Trophoblast cell (in vitro differentiated cells and primary cell): Measurements from ENCODE around the gene NECAB3.

Experiments
- DNase-seq, 2 donors: peaks; one replicate each; pipeline ENCODE4 v3.0.0-alpha.2; 2016
- H2AFZ ChIP-seq: 2 replicates; pipeline ENCODE4 v1.6.1; 2013; ENCODE audit warnings: low read length, moderate library complexity, mild to moderate bottlenecking; ENCODE audit not compliant: insufficient read depth, poor library complexity
- H2AK5ac ChIP-seq: 2 replicates; pipeline ENCODE4 v1.6.1; 2013; ENCODE audit warnings: mild to moderate bottlenecking, low read length
- H2BK120ac ChIP-seq: 2 replicates; pipeline ENCODE4 v1.6.1; 2013; ENCODE audit warnings: low read length, mild to moderate bottlenecking, moderate library complexity; ENCODE audit not compliant: insufficient read depth, poor library complexity
- H2BK12ac ChIP-seq: 2 replicates; pipeline ENCODE4 v1.6.1; 2013; ENCODE audit warnings: mild to moderate bottlenecking, low read length, moderate library complexity
- H2BK5ac ChIP-seq: 2 replicates; pipeline ENCODE4 v1.6.1; 2013; ENCODE audit warnings: low read length, low read depth, moderate library complexity, mild to moderate bottlenecking; ENCODE audit not compliant: poor library complexity
- H3K14ac ChIP-seq: 2 replicates; pipeline ENCODE4 v1.6.1; 2013; ENCODE audit warnings: mild to moderate bottlenecking, low read length
- H3K18ac ChIP-seq: 2 replicates; pipeline ENCODE4 v1.6.1; 2013; ENCODE audit warnings: mild to moderate bottlenecking, low read length
- H3K23ac ChIP-seq: 2 replicates; pipeline ENCODE4 v1.6.1; 2013; ENCODE audit warnings: low read length
- H3K27ac ChIP-seq: 2 replicates; pipeline ENCODE4 v1.5.1; 2013; ENCODE audit warnings: low read depth, mild to moderate bottlenecking, inconsistent platforms, low read length, moderate library complexity
- H3K27me3 ChIP-seq: 2 replicates; pipeline ENCODE4 v1.6.1; 2013; ENCODE audit warnings: inconsistent platforms, mild to moderate bottlenecking, low read length, moderate library complexity; ENCODE audit not compliant: insufficient read depth
- H3K36me3 ChIP-seq, 2 experiments: 1 replicate in 1 of 2; 2 replicates in 1 of 2; pipeline ENCODE4 v1.6.1; 2013; ENCODE audit warnings: low read length in 2 of 2, mild to moderate bottlenecking in 2 of 2, moderate library complexity in 1 of 2; ENCODE audit not compliant: insufficient read depth in 2 of 2, control insufficient read depth in 1 of 2
- H3K4ac ChIP-seq: 2 replicates; pipeline ENCODE4 v1.6.1; 2013; ENCODE audit warnings: low read depth, mild to moderate bottlenecking, low read length, moderate library complexity
- H3K4me1 ChIP-seq, 2 experiments: 1 replicate in 1 of 2; 2 replicates in 1 of 2; pipeline ENCODE4 v1.6.1; 2013; ENCODE audit warnings: low read length in 2 of 2, mild to moderate bottlenecking in 2 of 2, moderate library complexity in 1 of 2; ENCODE audit not compliant: insufficient read depth in 2 of 2, control insufficient read depth in 1 of 2
- H3K4me2 ChIP-seq: 2 replicates; pipeline ENCODE4 v1.6.1; 2013; ENCODE audit warnings: inconsistent platforms, mild to moderate bottlenecking, low read length, moderate library complexity
- H3K4me3 ChIP-seq: 2 replicates; pipeline ENCODE4 v1.5.1; 2013; ENCODE audit warnings: mild to moderate bottlenecking, low read depth, low read length, inconsistent platforms
- H3K79me1 ChIP-seq: one replicate; pipeline ENCODE4 v1.6.1; 2013; ENCODE audit warnings: low read length
- H3K79me2 ChIP-seq: 2 replicates; pipeline ENCODE4 v1.6.1; 2013; ENCODE audit warnings: low read length, mild to moderate bottlenecking; ENCODE audit not compliant: control insufficient read depth, insufficient read depth, poor library complexity
- H3K9ac ChIP-seq: 2 replicates; pipeline ENCODE4 v1.6.1; 2013; ENCODE audit warnings: mild to moderate bottlenecking, low read length
- H3K9me3 ChIP-seq: 2 replicates; pipeline ENCODE4 v1.6.1; 2013; ENCODE audit warnings: low read depth, mild to moderate bottlenecking, control low read depth, inconsistent platforms, low read length; ENCODE audit not compliant: insufficient read depth
- H4K12ac ChIP-seq: 2 replicates; pipeline ENCODE4 v1.6.1; 2013; ENCODE audit warnings: low read depth, mild to moderate bottlenecking, low read length, moderate library complexity
- H4K8ac ChIP-seq: 2 replicates; pipeline ENCODE4 v1.6.1; 2013; ENCODE audit warnings: low read depth, mild to moderate bottlenecking, low read length, moderate library complexity
- H4K91ac ChIP-seq: one replicate; pipeline ENCODE4 v1.6.1; 2013; ENCODE audit warnings: low read depth, mild to moderate bottlenecking, low read length, moderate library complexity
- WGBS: extraction: QIAGEN DNeasy Blood & Tissue Kit; methylation state at CpG from one replicate; pipeline ENCODE4 v1.1.7; 2013; ENCODE audit warnings: missing lambda C conversion rate; ENCODE audit not compliant: insufficient read length, insufficient coverage; ENCODE audit errors: extremely low coverage; 5-methylcytosine and 5-hydroxymethylcytosine counted together

NECAB3 gene

GRCh38 chr20:33694639-33695012 lies 20.4 kb upstream of the NECAB3 start:
- H3K36me3 ChIP-seq = no peaks in the 10 kb centered on the region

GRCh38 chr20:33693741-33694638 lies 19.8 kb upstream of the NECAB3 start:
- Histone ChIP-seq H4K8ac (no peak overlapping the region), H3K36me3 (no peaks in the 10 kb centered on the region), H3K4me1 (no peaks in the 10 kb centered on the region), H3K9me3 (peaks cover 2% of the 10 kb centered on the region), H4K91ac (no peak overlapping the region), H3K4me2 (no peak overlapping the region), H3K9ac (no peak overlapping the region), H3K79me2 (no peaks in the 10 kb centered on the region), H2AFZ (no peak overlapping the region), H3K23ac (no peak overlapping the region), H2BK12ac (no peak overlapping the region), H3K4me3 (no peak overlapping the region), H3K4ac (no peak overlapping the region), H3K27me3 (no peaks in the 10 kb centered on the region), H3K27ac (no peak overlapping the region), H3K18ac (no peak overlapping the region), H3K14ac (no peak overlapping the region), H2AK5ac (no peak overlapping the region), H4K12ac (no peak overlapping the region), H2BK5ac (no peak overlapping the region), H2BK120ac (no peak overlapping the region), H3K79me1 (no peaks in the 10 kb centered on the region)
- no peak for DNase-seq
- no CpG with 5 or more reads among the region's 17 CpGs for WGBS

More at GRCh38 chr20:33694639-33695012, 20.4 kb upstream of the NECAB3 start:
- no peak overlapping the region for H2AK5ac ChIP-seq
- H3K4ac ChIP-seq = no peak overlapping the region
- H4K8ac ChIP-seq = no peak overlapping the region
- no CpG with 5 or more reads among the region's 6 CpGs for WGBS
- H3K14ac ChIP-seq = no peak overlapping the region
- no peak overlapping the region for H3K27ac ChIP-seq
- no peak overlapping the region for H3K4me3 ChIP-seq
- H4K91ac ChIP-seq = no peak overlapping the region
- H4K12ac ChIP-seq = no peak overlapping the region
- no peak overlapping the region for H3K18ac ChIP-seq
- H3K4me2 ChIP-seq = no peak overlapping the region
- H3K79me2 ChIP-seq = no peaks in the 10 kb centered on the region
- no peak overlapping the region for H2AFZ ChIP-seq
- DNase-seq = no peak
- no peaks in the 10 kb centered on the region for H3K4me1 ChIP-seq
- H3K9ac ChIP-seq = no peak overlapping the region
- no peak overlapping the region for H3K23ac ChIP-seq
- no peaks in the 10 kb centered on the region for H3K79me1 ChIP-seq
- H2BK120ac ChIP-seq = no peak overlapping the region
- no peaks in the 10 kb centered on the region for H3K27me3 ChIP-seq
- no peak overlapping the region for H2BK5ac ChIP-seq
- peaks cover 2% of the 10 kb centered on the region for H3K9me3 ChIP-seq
- no peak overlapping the region for H2BK12ac ChIP-seq

GRCh38 chr20:33693289-33693688 lies 19.1 kb upstream of the NECAB3 start:
- Histone ChIP-seq H3K79me1 (no peaks in the 10 kb centered on the region), H3K27me3 (no peaks in the 10 kb centered on the region), H3K9ac (no peak overlapping the region), H3K4me2 (no peak overlapping the region), H3K4me3 (no peak overlapping the region), H3K79me2 (no peaks in the 10 kb centered on the region), H2BK5ac (no peak overlapping the region), H3K9me3 (peaks cover under 1% of the 10 kb centered on the region), H4K8ac (no peak overlapping the region), H2AK5ac (no peak overlapping the region), H2AFZ (no peak overlapping the region), H3K27ac (no peak overlapping the region), H2BK12ac (no peak overlapping the region), H3K4me1 (no peaks in the 10 kb centered on the region), H3K14ac (no peak overlapping the region), H3K23ac (no peak overlapping the region), H3K18ac (no peak overlapping the region), H3K4ac (no peak overlapping the region), H3K36me3 (no peaks in the 10 kb centered on the region), H4K91ac (no peak overlapping the region), H4K12ac (no peak overlapping the region), H2BK120ac (no peak overlapping the region)
- WGBS = no CpG with 5 or more reads among the region's 5 CpGs
- DNase-seq = no peak

- no CpG with 5 or more reads among the region's 4 CpGs for WGBS
- H3K79me2 ChIP-seq = peaks cover 2% of the 10 kb centered on the region
- H2BK120ac ChIP-seq = no peak overlapping the region
- H4K12ac ChIP-seq = no peak overlapping the region
- H3K27ac ChIP-seq = no peak overlapping the region
- H3K27me3 ChIP-seq = no peaks in the 10 kb centered on the region
- H4K91ac ChIP-seq = no peak overlapping the region
- H2BK12ac ChIP-seq = no peak overlapping the region
- no peak overlapping the region for H2AK5ac ChIP-seq
- no peaks in the 10 kb centered on the region for H3K36me3 ChIP-seq
- H3K4me2 ChIP-seq = no peak overlapping the region
- no peak overlapping the region for H3K23ac ChIP-seq
- H4K8ac ChIP-seq = no peak overlapping the region
- no peak overlapping the region for H2AFZ ChIP-seq
- no peak overlapping the region for H3K14ac ChIP-seq
- H3K9me3 ChIP-seq = no peaks in the 10 kb centered on the region
- H3K18ac ChIP-seq = no peak overlapping the region
- H3K4me1 ChIP-seq = peaks cover 7 to 11% of the 10 kb centered on the region in 2 experiments
- no peaks in the 10 kb centered on the region for H3K79me1 ChIP-seq
- no peak overlapping the region for H2BK5ac ChIP-seq
- no peak overlapping the region for H3K4ac ChIP-seq
- DNase-seq = no peak
- no peak overlapping the region for H3K9ac ChIP-seq
- H3K4me3 ChIP-seq = no peak overlapping the region
Measured at GRCh38 chr20:33689973-33690372, 15.7 kb upstream of the NECAB3 start.
